Lung (tissue), 12 donors: ENCODE measurements around the gene MSANTD7. TPM values are rescaled to one million over a fixed set of nuclear protein-coding genes. Genes with fewer than 3 reads are reported as not detected.
"Not testable (repeated sequence)": the region's sequence is repeated elsewhere in the genome, so short reads cannot be mapped to it uniquely, and the experiment has no call there.

ENCODE experiments used
- ATAC-seq: fragments of 200-7000 bp; cut with Tn5 transposase; one replicate; pipeline ENCODE4 v1.9.1; 2020; ENCODE audit warnings: moderate number of reproducible peaks; ENCODE audit not compliant: insufficient read depth, low FRiP score
- DNase-seq, 3 donors: peaks; one replicate each; pipeline ENCODE4 v3.0.0-alpha.2; 2013 to 2017
- H3K27ac ChIP-seq, 2 donors: one replicate each; pipeline ENCODE4 v1.5.1; 2013; ENCODE audit warnings: mild to moderate bottlenecking in 2 of 2, moderate library complexity in 2 of 2, control low read depth in 1 of 2, inconsistent platforms in 1 of 2, low read depth in 1 of 2, low read length in 1 of 2
- H3K27me3 ChIP-seq, 3 donors: one replicate each; pipeline ENCODE4 v1.5.1; 2013; ENCODE audit warnings: low read length in 2 of 3; ENCODE audit not compliant: control insufficient read depth in 3 of 3, insufficient read depth in 3 of 3
- H3K36me3 ChIP-seq, 4 donors: one replicate each; pipeline ENCODE4 v1.5.1; 2013; ENCODE audit warnings: low read length in 4 of 4, mild to moderate bottlenecking in 1 of 4, moderate library complexity in 1 of 4; ENCODE audit not compliant: control insufficient read depth in 4 of 4, insufficient read depth in 4 of 4
- H3K4me1 ChIP-seq, 5 donors: one replicate each; pipeline ENCODE4 v1.5.1; 2013; ENCODE audit warnings: low read length in 5 of 5, mild to moderate bottlenecking in 2 of 5, moderate library complexity in 1 of 5; ENCODE audit not compliant: control insufficient read depth in 5 of 5, insufficient read depth in 5 of 5
- H3K4me3 ChIP-seq: one replicate; pipeline ENCODE4 v1.5.1; 2013; ENCODE audit warnings: mild to moderate bottlenecking, control low read depth, moderate library complexity
- H3K9ac ChIP-seq, 2 donors: one replicate each; pipeline ENCODE4 v1.5.1; 2013; ENCODE audit warnings: low read length in 2 of 2, control low read depth in 1 of 2; ENCODE audit not compliant: insufficient read depth in 1 of 2
- H3K9me3 ChIP-seq, 4 donors: one replicate each; pipeline ENCODE4 v1.5.1; 2013; ENCODE audit warnings: low read length in 3 of 4, mild to moderate bottlenecking in 1 of 4, moderate library complexity in 1 of 4; ENCODE audit not compliant: control insufficient read depth in 4 of 4, insufficient read depth in 3 of 4
- WGBS, 2 donors: extraction: QIAGEN DNeasy Blood & Tissue Kit; methylation state at CpG; one replicate each; pipeline ENCODE4 v1.1.7; 2013; 5-methylcytosine and 5-hydroxymethylcytosine counted together
- polyA plus RNA-seq, 2 donors: library from polyadenylated mRNA; stranded (reverse); fragments of 200-250 nt; gene quantifications; one replicate each; pipeline ENCODE4 v1.2.1, GENCODE V29; 2013
- total RNA-seq, 2 donors: library from RNA; depleted of rRNA in 1 of 2; stranded (reverse); fragments of >200 nt in 1 of 2; gene quantifications; one replicate each; pipeline ENCODE4 v1.2.1, GENCODE V29; 2014 to 2021
- TF ChIP-seq, protein P1 (sequence below): IDR thresholded peaks from 2 replicates; pipeline ENCODE4 v1.5.1; 2012; ENCODE audit warnings: mild to moderate bottlenecking; ENCODE audit errors: control extremely low read depth, extremely low read depth
- donor health status: control.
- donor health status: control.
- donor health status: Bipolar disorder and iron deficiency.
- donor health status: healthy.
- donor health status: DM: yes; HTN: yes; CAD: no.

The MSANTD7 gene
- total and polyA plus RNA-seq, 4 donors = 2.2 to 17.2 (median 7.1) TPM

GRCh38 chr10:14860791-14861190 lies 22.7 kb downstream of the MSANTD7 start:
- 74 to 94% methylated on average over 1 of the region's 1 CpG for WGBS, 2 donors
- no peak for ATAC-seq
- TF ChIP-seq, protein P1, sequence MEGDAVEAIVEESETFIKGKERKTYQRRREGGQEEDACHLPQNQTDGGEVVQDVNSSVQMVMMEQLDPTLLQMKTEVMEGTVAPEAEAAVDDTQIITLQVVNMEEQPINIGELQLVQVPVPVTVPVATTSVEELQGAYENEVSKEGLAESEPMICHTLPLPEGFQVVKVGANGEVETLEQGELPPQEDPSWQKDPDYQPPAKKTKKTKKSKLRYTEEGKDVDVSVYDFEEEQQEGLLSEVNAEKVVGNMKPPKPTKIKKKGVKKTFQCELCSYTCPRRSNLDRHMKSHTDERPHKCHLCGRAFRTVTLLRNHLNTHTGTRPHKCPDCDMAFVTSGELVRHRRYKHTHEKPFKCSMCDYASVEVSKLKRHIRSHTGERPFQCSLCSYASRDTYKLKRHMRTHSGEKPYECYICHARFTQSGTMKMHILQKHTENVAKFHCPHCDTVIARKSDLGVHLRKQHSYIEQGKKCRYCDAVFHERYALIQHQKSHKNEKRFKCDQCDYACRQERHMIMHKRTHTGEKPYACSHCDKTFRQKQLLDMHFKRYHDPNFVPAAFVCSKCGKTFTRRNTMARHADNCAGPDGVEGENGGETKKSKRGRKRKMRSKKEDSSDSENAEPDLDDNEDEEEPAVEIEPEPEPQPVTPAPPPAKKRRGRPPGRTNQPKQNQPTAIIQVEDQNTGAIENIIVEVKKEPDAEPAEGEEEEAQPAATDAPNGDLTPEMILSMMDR = no peak
- Histone ChIP-seq H3K9me3 (no peaks in the 10 kb centered on the region), H3K4me1 (no peaks in the 10 kb centered on the region), H3K4me3 (no peak overlapping the region), H3K27me3 (no peaks in the 10 kb centered on the region), H3K27ac (no peak overlapping the region), H3K36me3 (peaks cover 4 to 15% (median 6%) of the 10 kb centered on the region in 4 donors), H3K9ac (no peak overlapping the region)
- DNase-seq = no peak

DNA sequence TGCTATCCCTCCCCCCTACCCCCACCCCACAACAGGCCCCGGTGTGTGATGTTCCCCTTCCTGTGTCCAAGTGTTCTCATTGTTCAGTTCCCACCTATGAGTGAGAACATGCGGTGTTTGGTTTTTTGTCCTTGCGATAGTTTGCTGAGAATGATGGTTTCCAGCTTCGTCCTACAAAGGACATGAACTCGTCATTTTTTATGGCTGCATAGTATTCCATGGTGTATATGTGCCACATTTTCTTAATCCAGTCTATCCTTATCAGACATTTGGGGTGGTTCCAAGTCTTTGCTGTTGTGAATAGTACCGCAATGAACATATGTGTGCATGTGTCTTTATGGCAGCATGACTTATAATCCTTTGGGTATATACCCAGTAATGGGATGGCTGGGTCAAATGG lies 26.4 kb downstream of the MSANTD7 start:
- H3K4me1 ChIP-seq, ATAC-seq, DNase-seq, H3K4me3 ChIP-seq, H3K9ac ChIP-seq, H3K27ac ChIP-seq, H3K9me3 ChIP-seq, H3K27me3 ChIP-seq: not testable (repeated sequence)
- 93 to 98% methylated on average over 5 to 6 of the region's 6 CpGs for WGBS, 2 donors
- H3K36me3 ChIP-seq = peaks cover 4 to 23% (median 8%) of the 10 kb centered on the region in 4 donors

DNA sequence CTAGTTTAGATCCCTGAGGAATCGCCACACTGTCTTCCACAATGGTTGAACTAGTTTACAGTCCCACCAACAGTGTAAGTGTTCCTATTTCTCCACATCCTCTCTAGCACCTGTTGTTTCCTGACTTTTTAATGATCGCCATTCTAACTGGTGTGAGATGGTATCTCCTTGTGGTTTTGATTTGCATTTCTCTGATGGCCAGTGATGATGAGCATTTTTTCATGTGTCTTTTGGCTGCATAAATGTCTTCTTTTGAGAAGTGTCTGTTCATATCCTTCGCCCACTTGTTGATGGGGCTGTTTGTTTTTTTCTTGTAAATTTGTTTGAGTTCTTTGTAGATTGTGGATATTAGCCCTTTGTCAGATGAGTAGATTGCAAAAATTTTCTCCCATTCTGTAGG lies 26.8 kb downstream of the MSANTD7 start:
- peaks cover 4 to 26% (median 9%) of the 10 kb centered on the region in 4 donors for H3K36me3 ChIP-seq
- H3K27ac ChIP-seq, H3K27me3 ChIP-seq, ATAC-seq, DNase-seq, H3K4me1 ChIP-seq, H3K9ac ChIP-seq, H3K4me3 ChIP-seq, H3K9me3 ChIP-seq: not testable (repeated sequence)
- WGBS, 2 donors = 90 to 97% methylated on average over 3 of the region's 3 CpGs

GRCh38 chr10:14873090-14873760 lies 35.1 kb downstream of the MSANTD7 start:
- Histone ChIP-seq H3K9ac (no peak overlapping the region), H3K4me3 (no peak overlapping the region), H3K27ac (no peak overlapping the region), H3K9me3 (no peaks in the 10 kb centered on the region), H3K36me3 (peaks cover 0 to 14% (median 6%) of the 10 kb centered on the region in 4 donors), H3K4me1 (peaks cover 0 to 14% (median 2%) of the 10 kb centered on the region in 5 donors), H3K27me3 (no peaks in the 10 kb centered on the region)
- WGBS, 2 donors = 74 to 78% methylated on average over 2 of the region's 2 CpGs
- ATAC-seq (no peak), DNase-seq (peak in 1 of 3 donors; percentile 7)
- TF ChIP-seq, protein P1 = no peak
